ENCODE results near the gene ITSN2.

The ITSN2 gene

GRCh38 chr2:24280645-24281044 lies 79.7 kb downstream of the ITSN2 start:
- H3K4me3 ChIP-seq (ENCODE audit: low read length), result no peak overlapping the region
- no peaks in the 10 kb centered on the region for H3K27me3 ChIP-seq (ENCODE audit: control insufficient read depth, insufficient read depth, low read length)
- no peaks in the 10 kb centered on the region for H3K4me1 ChIP-seq (ENCODE audit: control insufficient read depth, insufficient read depth, low read length)
- no peaks in the 10 kb centered on the region for H3K36me3 ChIP-seq (ENCODE audit: insufficient read depth, low read length)
- H3K9me3 ChIP-seq (replicated peaks; ENCODE audit: low read length), result no peaks in the 10 kb centered on the region
- H3K9ac ChIP-seq (ENCODE audit: low read depth, low read length), result no peak overlapping the region
- no peak overlapping the region for H3K4me2 ChIP-seq (ENCODE audit: low read length)

GRCh38 chr2:24280161-24280560 lies 80.2 kb downstream of the ITSN2 start:
- Histone ChIP-seq H3K36me3 (ENCODE audit: insufficient read depth, low read length) (no peaks in the 10 kb centered on the region), H3K9ac (ENCODE audit: low read depth, low read length) (no peak overlapping the region), H3K4me1 (ENCODE audit: control insufficient read depth, insufficient read depth, low read length) (no peaks in the 10 kb centered on the region), H3K4me2 (ENCODE audit: low read length) (no peak overlapping the region), H3K4me3 (ENCODE audit: low read length) (no peak overlapping the region), H3K9me3 (replicated peaks; ENCODE audit: low read length) (no peaks in the 10 kb centered on the region), H3K27me3 (ENCODE audit: control insufficient read depth, insufficient read depth, low read length) (no peaks in the 10 kb centered on the region)

GRCh38 chr2:24276349-24276899 lies 83.9 kb downstream of the ITSN2 start:
- peaks cover 5% of the 10 kb centered on the region for H3K36me3 ChIP-seq (ENCODE audit: insufficient read depth, low read length)
- no peak overlapping the region for H3K4me2 ChIP-seq (ENCODE audit: low read length)
- no peak overlapping the region for H3K9ac ChIP-seq (ENCODE audit: low read depth, low read length)
- no peak overlapping the region for H3K4me3 ChIP-seq (ENCODE audit: low read length)
- no peaks in the 10 kb centered on the region for H3K4me1 ChIP-seq (ENCODE audit: control insufficient read depth, insufficient read depth, low read length)
- H3K27me3 ChIP-seq (ENCODE audit: control insufficient read depth, insufficient read depth, low read length), result no peaks in the 10 kb centered on the region
- H3K9me3 ChIP-seq (replicated peaks; ENCODE audit: low read length), result no peaks in the 10 kb centered on the region

DNA sequence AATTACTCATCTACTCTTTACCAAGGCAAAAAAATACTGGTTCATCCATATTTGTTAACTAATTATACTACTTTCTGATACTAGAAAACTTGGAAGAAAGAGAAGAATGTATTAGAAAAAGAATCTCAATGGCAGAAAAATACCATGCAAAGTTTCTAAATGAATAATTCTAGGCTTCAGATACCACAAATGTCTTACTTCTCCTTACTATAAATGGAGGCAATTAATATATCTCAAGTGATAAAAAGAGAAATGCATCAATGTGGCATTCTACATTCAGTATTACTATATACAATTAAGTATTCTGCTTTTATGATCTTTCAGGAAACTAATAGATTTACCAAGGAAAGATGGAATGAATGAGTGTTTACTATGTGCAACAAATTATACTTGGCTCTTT lies 85.5 kb downstream of the ITSN2 start:
- H3K4me2 ChIP-seq (ENCODE audit: low read length), result no peak overlapping the region
- H3K27me3 ChIP-seq (ENCODE audit: control insufficient read depth, insufficient read depth, low read length), result no peaks in the 10 kb centered on the region
- H3K4me3 ChIP-seq (ENCODE audit: low read length), result no peak overlapping the region
- peaks cover 10% of the 10 kb centered on the region for H3K36me3 ChIP-seq (ENCODE audit: insufficient read depth, low read length)
- H3K9me3 ChIP-seq (replicated peaks; ENCODE audit: low read length), result no peaks in the 10 kb centered on the region
- H3K9ac ChIP-seq (ENCODE audit: low read depth, low read length), result no peak overlapping the region
- H3K4me1 ChIP-seq (ENCODE audit: control insufficient read depth, insufficient read depth, low read length), result peaks cover under 1% of the 10 kb centered on the region

GRCh38 chr2:24273598-24273997 lies 86.7 kb downstream of the ITSN2 start:
- Histone ChIP-seq H3K4me2 (ENCODE audit: low read length) (no peak overlapping the region), H3K4me3 (ENCODE audit: low read length) (no peak overlapping the region), H3K36me3 (ENCODE audit: insufficient read depth, low read length) (peaks cover 12% of the 10 kb centered on the region), H3K4me1 (ENCODE audit: control insufficient read depth, insufficient read depth, low read length) (peaks cover 13% of the 10 kb centered on the region), H3K9ac (ENCODE audit: low read depth, low read length) (no peak overlapping the region), H3K9me3 (replicated peaks; ENCODE audit: low read length) (no peaks in the 10 kb centered on the region), H3K27me3 (ENCODE audit: control insufficient read depth, insufficient read depth, low read length) (no peaks in the 10 kb centered on the region)

DNA sequence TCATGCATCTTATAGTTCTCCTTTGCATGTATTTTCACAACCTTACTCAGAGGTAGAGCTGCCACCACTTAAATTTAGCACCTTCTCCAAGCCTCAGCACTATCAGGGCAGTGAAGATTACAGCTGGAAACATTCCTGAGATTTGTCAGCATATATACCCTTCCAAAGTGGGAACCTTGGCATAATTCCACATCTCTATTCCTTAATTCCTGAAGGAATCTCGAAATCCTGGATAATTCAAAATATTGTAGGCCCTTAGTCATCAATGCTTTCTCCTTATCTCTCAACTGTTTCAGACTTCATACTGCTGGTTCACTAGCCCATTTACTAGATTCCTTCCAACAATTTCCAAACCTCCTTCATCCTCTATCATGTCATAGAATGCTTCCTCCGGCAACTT lies 87.4 kb downstream of the ITSN2 start:
- H3K9me3 ChIP-seq (replicated peaks; ENCODE audit: low read length), result no peaks in the 10 kb centered on the region

GRCh38 chr2:24272161-24272802 lies 88.1 kb downstream of the ITSN2 start:
- Histone ChIP-seq H3K4me3 (ENCODE audit: low read length) (no peak overlapping the region), H3K36me3 (ENCODE audit: insufficient read depth, low read length) (peaks cover 12% of the 10 kb centered on the region), H3K4me2 (ENCODE audit: low read length) (no peak overlapping the region), H3K4me1 (ENCODE audit: control insufficient read depth, insufficient read depth, low read length) (peaks cover 14% of the 10 kb centered on the region), H3K27me3 (ENCODE audit: control insufficient read depth, insufficient read depth, low read length) (no peaks in the 10 kb centered on the region), H3K9me3 (replicated peaks; ENCODE audit: low read length) (no peaks in the 10 kb centered on the region), H3K9ac (ENCODE audit: low read depth, low read length) (no peak overlapping the region)

More for the DNA sequence above, 87.4 kb downstream of the ITSN2 start:
- H3K27me3 ChIP-seq (ENCODE audit: control insufficient read depth, insufficient read depth, low read length), result no peaks in the 10 kb centered on the region
- peaks cover 12% of the 10 kb centered on the region for H3K36me3 ChIP-seq (ENCODE audit: insufficient read depth, low read length)
- no peak overlapping the region for H3K9ac ChIP-seq (ENCODE audit: low read depth, low read length)
- no peak overlapping the region for H3K4me3 ChIP-seq (ENCODE audit: low read length)
- no peak overlapping the region for H3K4me2 ChIP-seq (ENCODE audit: low read length)
- peaks cover 14% of the 10 kb centered on the region for H3K4me1 ChIP-seq (ENCODE audit: control insufficient read depth, insufficient read depth, low read length)

GRCh38 chr2:24269265-24269664 lies 91.1 kb downstream of the ITSN2 start:
- Histone ChIP-seq H3K9ac (ENCODE audit: low read depth, low read length) (no peak overlapping the region), H3K4me2 (ENCODE audit: low read length) (peak overlapping the region; percentile 23), H3K4me1 (ENCODE audit: control insufficient read depth, insufficient read depth, low read length) (peaks cover 24% of the 10 kb centered on the region), H3K27me3 (ENCODE audit: control insufficient read depth, insufficient read depth, low read length) (no peaks in the 10 kb centered on the region), H3K4me3 (ENCODE audit: low read length) (no peak overlapping the region), H3K9me3 (replicated peaks; ENCODE audit: low read length) (no peaks in the 10 kb centered on the region), H3K36me3 (ENCODE audit: insufficient read depth, low read length) (peaks cover 10% of the 10 kb centered on the region)

GRCh38 chr2:24265212-24265611 lies 95.1 kb downstream of the ITSN2 start:
- Histone ChIP-seq H3K4me3 (ENCODE audit: low read length) (no peak overlapping the region), H3K4me2 (ENCODE audit: low read length) (no peak overlapping the region), H3K27me3 (ENCODE audit: control insufficient read depth, insufficient read depth, low read length) (no peaks in the 10 kb centered on the region), H3K4me1 (ENCODE audit: control insufficient read depth, insufficient read depth, low read length) (peaks cover 45% of the 10 kb centered on the region), H3K9me3 (replicated peaks; ENCODE audit: low read length) (no peaks in the 10 kb centered on the region), H3K9ac (ENCODE audit: low read depth, low read length) (no peak overlapping the region), H3K36me3 (ENCODE audit: insufficient read depth, low read length) (peaks cover 14% of the 10 kb centered on the region)

DNA sequence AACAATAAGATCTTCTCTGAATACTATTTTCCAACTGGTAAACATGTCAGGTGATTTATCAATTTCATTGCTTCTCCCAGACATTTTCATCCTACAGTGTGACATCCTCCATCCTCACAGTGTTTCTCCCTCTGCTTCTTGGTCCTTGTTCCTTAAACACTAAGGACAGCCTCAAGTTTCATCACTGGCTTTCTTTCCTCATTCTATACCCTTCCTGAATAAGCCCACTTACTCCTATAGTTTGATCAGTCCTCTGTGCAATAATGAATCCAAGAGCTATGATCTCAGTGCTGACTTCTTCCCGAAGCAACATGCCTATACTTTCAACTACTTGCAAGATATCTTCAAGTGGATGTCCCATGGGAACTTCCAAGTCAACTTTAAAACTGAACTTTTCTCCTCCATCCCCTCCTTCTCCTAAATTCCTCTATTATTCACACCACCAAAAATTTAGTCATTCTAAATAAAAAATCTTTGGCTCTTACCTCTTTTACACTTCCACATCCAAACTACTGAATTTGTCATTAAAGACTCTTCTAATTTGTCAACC lies 97.8 kb downstream of the ITSN2 start:
- H3K4me1 ChIP-seq (ENCODE audit: control insufficient read depth, insufficient read depth, low read length), result peaks cover 31% of the 10 kb centered on the region
- H3K36me3 ChIP-seq (ENCODE audit: insufficient read depth, low read length), result peaks cover 7% of the 10 kb centered on the region
- H3K4me2 ChIP-seq (ENCODE audit: low read length), result no peak overlapping the region
- no peaks in the 10 kb centered on the region for H3K9me3 ChIP-seq (replicated peaks; ENCODE audit: low read length)
- no peak overlapping the region for H3K4me3 ChIP-seq (ENCODE audit: low read length)
- H3K27me3 ChIP-seq (ENCODE audit: control insufficient read depth, insufficient read depth, low read length), result no peaks in the 10 kb centered on the region
- H3K9ac ChIP-seq (ENCODE audit: low read depth, low read length), result no peak overlapping the region

DNA sequence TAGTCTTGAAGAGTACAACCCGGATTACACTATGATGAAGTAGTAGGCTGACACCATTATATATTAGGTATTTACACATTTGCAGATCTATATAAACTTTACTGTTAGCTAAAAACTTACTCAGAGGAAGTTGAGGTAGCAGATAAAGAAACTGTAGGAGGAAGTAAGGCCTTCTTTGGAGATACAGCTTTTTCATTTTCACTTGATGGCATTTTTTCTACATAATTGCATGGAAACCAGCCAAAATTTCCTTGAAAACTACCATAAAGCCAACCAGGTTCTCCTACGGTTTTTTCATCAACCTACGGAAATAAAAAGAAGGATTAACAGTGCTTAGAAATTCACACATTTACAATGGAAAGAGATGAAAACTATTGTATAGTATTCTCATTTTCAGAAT lies 98.9 kb downstream of the ITSN2 start:
- H3K36me3 ChIP-seq (ENCODE audit: insufficient read depth, low read length), result peaks cover 7% of the 10 kb centered on the region
- H3K4me1 ChIP-seq (ENCODE audit: control insufficient read depth, insufficient read depth, low read length), result peaks cover 31% of the 10 kb centered on the region
- H3K27me3 ChIP-seq (ENCODE audit: control insufficient read depth, insufficient read depth, low read length), result no peaks in the 10 kb centered on the region
- no peaks in the 10 kb centered on the region for H3K9me3 ChIP-seq (replicated peaks; ENCODE audit: low read length)
- no peak overlapping the region for H3K4me2 ChIP-seq (ENCODE audit: low read length)
- H3K4me3 ChIP-seq (ENCODE audit: low read length), result no peak overlapping the region
- no peak overlapping the region for H3K9ac ChIP-seq (ENCODE audit: low read depth, low read length)

- Histone ChIP-seq H3K9ac (ENCODE audit: low read depth, low read length) (no peak overlapping the region), H3K4me2 (ENCODE audit: low read length) (no peak overlapping the region), H3K27me3 (ENCODE audit: control insufficient read depth, insufficient read depth, low read length) (no peaks in the 10 kb centered on the region), H3K9me3 (replicated peaks; ENCODE audit: low read length) (no peaks in the 10 kb centered on the region), H3K4me1 (ENCODE audit: control insufficient read depth, insufficient read depth, low read length) (peaks cover 21% of the 10 kb centered on the region), H3K36me3 (ENCODE audit: insufficient read depth, low read length) (peaks cover 7% of the 10 kb centered on the region), H3K4me3 (ENCODE audit: low read length) (no peak overlapping the region)
These were observed 101.0 kb downstream of the ITSN2 start for GRCh38 chr2:24259316-24259715.

Data from skeletal muscle satellite cell (primary cell).